HG03520 (cell line): ENCODE measurements around the gene ERICH2.
"Not testable (repeated sequence)": the region's sequence is repeated elsewhere in the genome, so short reads cannot be mapped to it uniquely, and the experiment has no call there.

Experiments
- ATAC-seq: cut with Tn5 transposase; IDR thresholded peaks from one replicate; pipeline ENCODE4 v1.9.1; 2021; ENCODE audit warnings: mild to moderate bottlenecking, moderate library complexity; ENCODE audit not compliant: unreplicated experiment

ERICH2 gene, protein sequence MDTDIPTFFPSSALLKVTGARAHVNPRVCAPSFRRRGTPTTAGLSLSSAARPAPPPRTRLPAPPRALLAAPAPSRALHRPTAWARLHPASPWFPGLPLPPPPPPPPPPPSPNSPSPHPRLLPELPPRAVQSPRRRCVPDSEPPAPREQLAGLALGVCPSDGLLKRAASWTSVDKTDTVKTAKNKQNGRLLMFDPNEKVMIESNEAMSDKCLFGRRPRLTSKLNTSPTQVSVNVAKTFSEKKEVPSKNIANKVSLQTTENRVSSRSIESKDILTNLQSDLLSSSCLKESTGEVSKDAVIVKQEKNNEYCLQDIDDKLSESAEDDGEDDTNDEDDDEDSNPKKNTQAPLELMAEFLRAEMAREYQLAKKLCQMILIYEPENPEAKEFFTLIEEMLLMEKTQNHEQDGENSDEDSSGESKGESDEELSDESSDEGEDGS

DNA sequence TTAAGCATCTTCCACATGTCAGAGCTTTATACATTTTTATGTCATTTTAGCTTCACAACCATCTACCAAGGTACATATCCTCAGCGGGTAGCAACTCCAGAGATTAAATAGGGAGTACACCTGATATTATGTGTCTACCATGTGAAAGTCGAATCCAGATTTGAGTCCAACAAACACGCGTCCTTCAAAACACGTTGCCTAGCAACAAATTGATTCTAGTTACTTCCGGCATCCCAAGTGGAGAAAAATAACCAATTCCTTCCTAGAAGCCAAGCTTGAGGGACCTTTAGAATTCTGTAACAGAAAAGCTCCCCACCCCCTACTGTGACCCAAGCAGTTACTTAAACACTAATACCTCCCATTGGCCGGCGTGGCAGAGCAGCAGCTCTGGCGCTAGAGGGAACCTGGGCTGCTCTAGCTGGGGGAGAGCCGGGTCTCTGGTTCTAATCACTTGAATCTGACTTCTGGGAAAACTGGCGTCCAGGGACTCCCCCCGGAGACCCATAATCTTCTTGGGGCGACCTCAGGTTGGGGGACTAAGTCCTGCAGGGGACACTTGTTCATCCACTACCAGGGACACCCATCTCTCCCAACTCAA, at the start of gene ERICH2:
TSS of gene ERICH2 (plus strand) at position 371 of the 598 bp plus-strand sequence. CDS start 304 bp downstream, outside the sequence.
- ATAC-seq: peak; percentile 61

DNA sequence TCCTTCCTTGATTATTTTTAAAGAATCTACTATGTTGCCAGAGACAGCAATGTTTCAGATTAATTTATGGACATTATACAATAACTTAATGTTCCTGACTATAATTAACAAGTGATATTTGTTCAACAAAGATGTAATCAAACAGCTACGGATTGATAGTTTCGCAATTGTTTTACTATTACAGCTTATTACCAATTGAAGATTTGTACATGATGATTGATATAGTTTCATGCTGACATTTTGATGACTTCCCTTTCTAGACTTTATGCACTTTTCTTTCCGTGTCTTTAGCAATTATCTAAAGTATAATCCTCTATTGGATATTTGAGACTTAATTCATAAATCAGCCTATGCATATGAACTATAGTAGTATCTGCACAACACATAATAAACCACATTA, 48.5 kb upstream of the ERICH2 start:
- ATAC-seq: no peak

DNA sequence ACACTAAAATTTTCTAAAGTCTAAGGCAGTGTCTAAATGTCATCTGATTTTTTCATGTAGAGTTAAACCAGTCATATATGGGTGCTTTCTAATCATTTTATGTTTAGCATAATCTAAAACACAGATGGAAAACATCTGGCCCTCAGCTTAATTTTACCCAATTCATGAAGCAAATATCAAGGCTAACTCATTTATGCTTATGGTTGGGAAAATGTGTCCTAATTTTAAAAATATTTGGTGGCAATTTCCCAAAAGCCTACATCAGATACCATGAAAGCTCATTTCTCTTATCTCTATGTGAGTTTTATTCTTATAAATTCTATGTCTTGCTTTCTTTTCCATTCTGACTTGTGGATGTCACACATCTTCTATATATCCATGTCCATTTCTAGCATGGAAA, 47.9 kb upstream of the ERICH2 start:
- no peak for ATAC-seq

DNA sequence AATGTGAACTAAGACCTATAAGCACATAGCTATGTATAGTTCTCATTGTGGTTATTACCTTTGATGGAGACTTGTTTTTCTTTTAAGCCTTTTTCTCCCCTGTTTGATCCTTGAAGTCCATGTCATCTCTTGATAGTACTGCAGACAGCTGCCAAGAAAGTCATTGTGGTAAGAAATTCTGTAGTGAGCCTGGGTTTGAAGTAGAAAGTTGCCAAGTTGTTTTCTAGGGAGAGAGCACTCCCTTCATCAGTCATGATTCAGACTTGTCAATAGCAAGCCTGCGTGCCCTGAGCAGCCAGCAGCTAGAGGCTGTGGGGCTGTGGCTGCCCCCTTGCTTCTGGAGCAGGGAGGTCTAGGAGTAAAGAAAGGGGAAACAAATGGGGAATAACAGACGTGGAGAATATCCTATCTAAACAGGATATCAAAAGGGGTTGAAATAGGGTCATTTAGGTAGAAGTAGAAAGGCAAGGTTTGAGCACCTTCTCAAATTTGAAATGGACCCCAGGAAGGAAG, 46.7 kb upstream of the ERICH2 start:
- ATAC-seq: no peak

DNA sequence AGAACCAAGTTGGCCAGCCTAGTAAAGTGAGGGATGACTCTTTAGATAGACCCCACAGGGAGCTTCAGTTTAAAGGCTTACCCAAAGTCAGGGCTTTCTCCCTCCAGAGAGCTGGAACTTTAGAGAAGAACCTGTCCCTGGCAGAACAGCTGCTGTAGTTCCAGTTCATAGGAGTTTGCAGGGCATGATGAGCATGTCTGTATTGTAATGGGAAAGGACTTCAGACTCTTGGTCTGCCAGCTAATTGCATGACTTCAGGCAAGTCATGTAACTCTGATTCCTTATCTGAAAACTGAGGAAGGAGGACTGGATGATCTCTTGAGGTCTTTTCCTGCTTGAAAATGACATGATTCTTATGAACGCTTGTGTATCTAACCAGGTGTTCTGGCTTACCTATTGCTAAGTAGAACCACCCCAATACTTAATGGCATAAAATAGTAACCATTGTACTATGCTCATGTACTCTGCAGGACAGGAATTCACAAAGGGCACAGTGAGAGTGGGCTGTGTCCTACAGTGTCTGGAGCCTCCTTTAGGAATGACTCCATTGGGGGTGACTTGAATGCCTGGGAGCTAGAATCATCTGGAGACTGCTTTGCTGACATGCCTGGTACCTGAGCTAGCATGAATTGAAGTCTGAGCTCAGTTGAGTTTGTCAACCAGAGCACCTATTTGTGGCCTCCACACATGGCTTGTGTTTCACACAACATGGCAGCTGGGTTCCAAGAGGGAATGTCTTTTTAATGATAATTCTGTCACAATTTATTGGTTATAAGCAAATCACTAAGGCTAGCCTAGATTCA, 36.2 kb upstream of the ERICH2 start:
- ATAC-seq: no peak

DNA sequence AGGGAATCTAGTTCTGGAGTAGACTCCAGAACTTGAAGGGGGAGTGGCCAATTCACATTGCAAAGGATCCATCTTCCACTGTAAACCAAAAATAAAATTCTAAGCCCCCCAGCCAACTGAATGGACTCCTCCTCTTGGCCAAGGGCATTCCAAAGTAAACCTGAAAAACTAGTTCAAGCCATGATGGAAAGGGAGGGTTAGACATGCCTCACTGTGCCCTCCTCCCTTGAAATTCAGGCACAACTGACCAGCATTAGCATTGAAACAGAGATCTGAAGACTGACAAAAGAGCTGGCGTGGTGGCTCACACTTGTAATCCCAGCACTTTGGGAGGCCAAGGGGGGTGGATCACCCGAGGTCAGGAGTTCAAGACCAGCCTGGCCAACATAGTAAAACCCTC, 35.6 kb upstream of the ERICH2 start:
- ATAC-seq: not testable (repeated sequence)

DNA sequence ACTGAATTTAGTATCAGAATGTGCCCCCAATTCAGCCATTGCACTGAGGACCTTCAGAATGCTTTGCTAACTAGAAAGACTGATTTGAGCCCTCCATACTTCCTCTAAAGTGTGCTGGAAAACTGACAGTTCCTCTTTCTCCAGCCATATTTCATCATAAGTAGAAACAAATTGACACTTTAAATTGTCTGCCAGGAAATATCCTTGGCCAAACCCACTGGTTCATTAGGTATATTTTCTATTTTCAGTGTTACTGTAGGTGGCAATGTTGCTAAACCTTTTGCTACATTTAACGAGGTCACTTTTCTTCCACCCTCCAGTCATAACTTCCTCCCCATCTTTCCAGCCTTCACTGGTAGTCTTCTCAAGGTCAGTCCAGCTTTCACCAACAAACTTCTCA, 33.5 kb upstream of the ERICH2 start:
- ATAC-seq: no peak

DNA sequence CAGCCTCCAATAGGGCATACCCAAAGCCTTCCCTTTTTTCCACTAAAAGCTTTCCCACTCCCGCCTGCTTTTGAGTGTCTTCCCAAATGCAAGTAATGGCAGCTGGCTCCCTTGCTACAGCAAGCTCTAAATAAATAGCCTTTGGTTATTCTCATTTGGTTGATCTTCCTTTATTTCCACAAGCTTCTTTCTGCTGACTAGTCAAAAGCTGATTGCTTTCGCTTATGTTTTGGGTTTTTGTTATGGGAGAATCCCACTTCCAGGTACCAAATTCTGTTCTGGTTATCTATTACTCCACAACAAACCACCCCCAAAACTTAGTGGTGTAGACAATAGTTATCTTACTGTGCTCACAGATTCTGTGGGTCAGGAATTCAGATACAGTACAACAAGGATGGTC, 32.8 kb upstream of the ERICH2 start:
- ATAC-seq: no peak

DNA sequence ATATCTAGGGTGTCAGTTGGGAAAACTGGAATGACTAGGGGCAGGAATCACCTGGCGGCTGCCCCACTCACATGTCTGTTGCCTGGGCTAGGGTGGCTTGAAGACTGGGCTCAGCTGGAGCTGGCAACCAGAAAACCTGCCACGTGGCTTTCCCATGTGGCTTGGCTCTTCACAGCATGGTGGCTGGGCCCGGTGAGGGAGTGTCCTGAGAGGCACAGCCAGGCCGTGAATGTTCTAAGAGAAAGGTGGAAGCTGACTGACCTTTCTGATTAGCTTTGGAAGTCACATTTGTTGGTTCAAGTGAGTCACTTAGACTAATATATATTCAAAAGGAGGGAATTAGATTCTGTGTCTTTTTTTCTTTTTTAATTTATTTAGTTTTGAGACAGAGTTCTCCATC, 32.4 kb upstream of the ERICH2 start:
- ATAC-seq: no peak

DNA sequence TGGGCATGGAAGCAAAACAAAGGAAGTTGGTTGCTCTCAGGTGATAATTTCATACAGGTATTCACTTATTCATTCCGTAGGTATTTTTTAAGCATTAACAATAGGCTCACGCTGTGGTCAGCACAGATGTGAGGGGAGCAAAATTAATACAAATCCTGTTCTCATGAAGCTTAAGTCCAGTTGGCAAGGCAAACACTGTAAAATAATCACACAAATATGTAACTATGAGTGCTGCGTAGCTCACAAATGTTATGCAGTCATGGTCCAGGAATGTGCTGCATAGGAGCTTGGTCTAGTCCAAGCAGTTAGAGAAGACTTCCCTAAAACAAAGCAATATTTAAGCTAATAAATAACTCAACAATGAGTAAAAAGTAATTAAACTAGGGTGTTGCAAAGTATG, 31.1 kb upstream of the ERICH2 start:
- ATAC-seq: no peak

DNA sequence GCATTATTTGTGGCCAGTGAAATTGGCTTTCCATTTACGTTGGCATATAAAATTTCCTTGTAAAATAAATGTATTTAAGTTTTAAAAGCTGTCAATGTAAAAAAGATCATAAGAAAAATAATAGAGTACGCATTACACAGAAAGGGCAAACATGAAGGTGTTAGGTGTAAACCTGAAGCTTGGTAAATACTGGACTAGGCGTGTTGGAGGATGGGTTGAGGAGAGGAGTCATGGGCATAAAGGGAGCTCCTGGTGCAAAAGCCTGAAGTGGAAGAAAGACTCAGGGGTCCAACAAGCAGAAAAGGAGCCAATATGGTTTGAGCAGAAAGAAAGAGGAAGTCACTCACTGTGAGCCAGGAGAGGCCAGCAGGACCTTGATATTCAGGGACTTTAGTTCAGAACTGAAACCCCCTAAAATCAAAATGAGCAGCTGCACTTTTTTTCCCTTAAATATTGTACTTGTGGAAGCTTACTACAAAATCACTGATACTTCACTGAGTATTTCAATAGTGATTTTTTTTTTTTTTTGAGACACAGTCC, 30.6 kb upstream of the ERICH2 start:
- ATAC-seq: no peak

DNA sequence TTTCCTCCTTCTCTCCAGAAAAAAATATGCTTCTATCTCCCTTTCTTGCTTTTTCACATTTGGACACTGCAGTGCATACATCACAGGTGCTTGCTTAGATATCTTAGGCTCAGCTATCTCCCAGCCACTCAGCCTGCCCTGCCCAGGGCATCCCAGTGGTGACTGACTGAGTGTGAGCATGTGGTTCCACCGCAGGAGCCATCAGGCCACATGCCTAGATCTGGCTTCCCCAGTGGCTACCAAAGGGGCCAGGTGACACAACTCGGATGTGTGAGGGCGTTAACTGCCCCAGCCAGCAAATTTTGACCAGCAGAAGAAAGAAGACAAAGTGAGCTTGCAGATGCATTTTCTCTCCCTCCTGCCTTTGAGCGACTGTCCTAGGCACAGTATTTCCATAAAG, 29.5 kb upstream of the ERICH2 start:
- ATAC-seq: no peak

DNA sequence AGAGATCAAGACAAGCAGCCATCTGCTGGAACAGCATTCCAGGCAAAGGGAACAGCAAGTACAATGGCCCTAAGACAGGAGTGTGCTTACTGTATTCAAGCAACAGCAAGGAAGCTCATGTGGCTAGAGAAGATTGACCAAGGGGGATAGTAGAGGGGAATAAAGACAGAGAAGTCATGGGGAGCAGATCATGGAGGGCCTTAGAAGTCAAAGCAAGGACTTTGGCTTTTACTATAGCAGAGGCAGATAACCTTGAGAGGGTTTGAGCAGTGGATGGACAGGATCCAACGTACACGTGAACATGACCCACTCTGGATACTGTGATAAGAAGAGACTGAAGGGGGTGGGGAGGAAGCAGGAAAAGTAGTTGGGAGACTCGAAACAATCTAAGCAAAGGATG, 28.2 kb upstream of the ERICH2 start:
- no peak for ATAC-seq

DNA sequence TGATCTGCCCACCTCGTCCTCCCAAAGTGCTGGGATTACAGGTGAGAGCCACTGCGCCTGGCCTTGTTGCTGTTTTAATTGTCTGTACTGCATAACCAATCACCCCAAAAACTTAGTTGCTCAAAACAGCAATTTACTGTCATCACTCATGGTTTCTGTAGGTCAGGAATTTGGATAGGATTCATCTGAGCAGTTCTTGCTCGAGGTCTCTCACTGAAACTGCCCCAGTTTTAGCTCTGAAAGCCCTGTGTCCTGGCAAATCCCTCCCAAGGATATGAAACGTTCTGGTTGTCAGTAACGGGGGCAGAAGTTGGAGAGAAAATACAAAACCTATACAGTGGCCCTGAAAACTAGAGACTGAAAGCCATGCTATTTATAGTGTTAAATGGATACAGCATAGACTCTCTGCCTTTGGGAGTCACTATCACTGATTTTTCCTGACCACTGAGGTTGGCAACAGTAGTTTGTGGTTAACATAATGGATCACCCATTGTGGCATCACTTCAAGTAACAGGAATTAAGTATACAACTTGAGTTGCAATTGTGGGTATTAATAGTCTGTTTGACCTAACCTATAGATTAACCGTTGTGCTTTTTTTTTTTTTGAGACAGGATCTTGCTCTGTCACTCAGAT, 27.2 kb upstream of the ERICH2 start:
- no peak for ATAC-seq

DNA sequence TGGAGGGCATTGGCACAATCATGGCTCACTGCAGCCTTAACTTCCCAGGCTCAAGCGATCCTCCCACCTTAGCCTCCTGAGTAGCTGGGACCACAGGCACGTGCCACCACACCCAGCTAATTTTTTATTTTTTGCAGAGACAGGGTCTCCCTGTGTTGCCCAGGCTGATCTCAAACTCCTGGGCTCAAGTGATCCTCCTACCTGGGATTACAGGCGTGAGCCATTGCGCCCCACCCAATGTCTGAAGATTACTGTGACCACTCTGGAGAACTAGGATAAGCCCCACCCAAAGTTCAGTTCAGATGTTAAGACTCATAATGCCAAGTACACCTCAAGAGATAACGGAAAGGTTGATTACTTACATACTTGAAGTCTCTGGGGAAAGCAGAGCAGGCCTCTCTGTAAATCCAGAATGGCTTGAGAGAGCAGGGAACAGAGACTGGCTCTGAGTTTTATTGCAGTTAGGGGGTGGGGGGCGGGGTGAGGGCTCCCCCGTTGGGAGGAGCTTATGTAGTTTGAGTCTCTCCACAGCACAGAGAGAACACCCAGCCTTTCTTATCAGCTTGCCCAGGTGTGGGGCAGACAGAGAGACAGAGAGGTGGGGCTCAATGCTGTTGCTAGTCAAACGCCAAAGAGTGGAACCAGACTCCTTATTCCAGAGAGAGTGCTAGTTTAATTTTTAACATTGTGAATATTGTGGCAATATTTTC, 26.5 kb upstream of the ERICH2 start:
- no peak for ATAC-seq

DNA sequence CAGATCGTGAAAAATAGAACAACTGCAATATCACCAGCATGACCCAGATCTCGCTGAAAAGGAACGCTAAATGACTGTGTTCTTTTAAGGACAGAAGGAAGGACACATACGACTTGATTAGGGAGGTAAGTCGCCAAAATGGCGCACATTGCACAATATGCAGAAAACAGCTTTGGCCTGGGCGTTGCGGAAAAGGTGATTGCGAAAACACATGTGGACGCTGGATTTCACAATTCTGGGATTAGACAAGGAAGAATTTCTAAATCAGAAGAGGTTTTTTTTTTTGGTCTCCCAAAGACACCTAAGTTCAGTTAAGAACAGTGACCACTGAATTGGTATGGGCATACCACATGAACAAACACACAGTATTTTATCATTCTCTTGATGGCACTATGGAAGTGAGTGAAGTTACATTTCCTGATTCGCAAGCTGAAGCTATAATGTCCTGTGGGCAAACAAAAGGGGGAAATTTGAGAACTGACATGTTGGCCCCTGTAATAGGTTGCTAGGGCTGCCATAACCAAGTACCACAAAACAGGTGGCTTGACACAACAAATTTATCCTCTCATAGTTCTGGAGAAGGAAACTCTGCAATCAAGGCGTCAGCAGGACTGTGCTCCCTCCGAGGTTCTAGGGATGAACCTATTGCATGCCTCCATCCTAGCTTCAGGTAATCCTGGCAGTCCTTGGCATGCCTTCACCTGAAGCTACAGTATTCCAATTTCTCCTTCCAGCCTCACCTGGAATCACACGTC, 25.8 kb upstream of the ERICH2 start:
- ATAC-seq: no peak

DNA sequence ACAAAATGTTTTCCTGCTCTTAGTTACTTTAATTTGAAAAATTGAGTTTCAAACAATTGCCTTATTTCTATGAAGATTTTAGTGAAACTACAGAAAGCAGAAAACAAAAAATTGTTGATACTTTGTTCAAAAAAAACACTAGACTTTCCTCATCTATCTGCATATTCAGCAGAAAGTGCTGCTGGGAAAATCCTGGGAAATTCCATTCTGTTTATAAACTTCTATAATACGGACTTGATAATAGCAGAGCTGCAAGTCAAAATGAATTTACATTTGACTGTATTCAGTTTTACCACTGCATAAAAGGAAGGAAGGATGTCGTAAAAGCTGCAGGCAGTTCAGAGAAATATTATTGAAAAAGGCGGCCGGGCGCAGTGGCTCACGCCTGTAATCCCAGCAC, 24.9 kb upstream of the ERICH2 start:
- ATAC-seq: no peak

DNA sequence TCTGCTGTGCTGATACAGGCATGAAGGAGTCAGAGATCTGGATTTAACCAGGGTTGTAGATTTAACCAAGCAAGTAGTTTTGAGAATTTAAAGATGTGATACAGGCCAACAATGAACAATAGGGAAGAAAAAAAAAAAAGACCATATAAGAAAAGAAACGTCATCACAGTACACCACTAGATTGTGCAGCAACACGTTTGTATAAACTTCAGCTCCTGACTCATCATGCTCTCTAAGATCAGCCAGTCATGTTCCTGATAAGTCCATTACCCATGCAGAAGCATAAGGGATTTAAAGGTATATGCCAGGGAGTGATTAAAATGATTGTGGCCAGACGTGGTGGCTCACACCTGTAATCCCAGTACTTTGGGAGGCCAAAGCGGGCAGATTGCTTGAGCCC, 22.3 kb upstream of the ERICH2 start:
- ATAC-seq: no peak

DNA sequence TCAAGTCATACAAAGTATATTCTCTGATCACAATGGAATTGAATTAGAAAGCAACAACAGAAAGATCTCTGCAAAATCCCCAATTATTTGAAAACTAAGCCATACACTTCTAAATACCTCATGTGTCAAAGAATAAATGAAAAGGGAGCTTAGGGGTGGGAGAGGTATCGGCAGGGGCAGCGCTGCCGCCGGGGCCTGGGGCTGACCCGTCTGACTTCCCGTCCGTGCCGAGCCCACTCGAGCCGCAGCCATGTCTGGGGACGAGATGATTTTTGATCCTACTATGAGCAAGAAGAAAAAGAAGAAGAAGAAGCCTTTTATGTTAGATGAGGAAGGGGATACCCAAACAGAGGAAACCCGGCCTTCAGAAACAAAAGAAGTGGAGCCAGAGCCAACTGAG, 18.6 kb upstream of the ERICH2 start:
- ATAC-seq: not testable (repeated sequence)
